DOHH2 (cell line): ENCODE measurements around the gene MTCH1.

ENCODE experiments used
- CTCF ChIP-seq: fragments of 200-600 bp; sonication (generic); IDR thresholded peaks from one replicate; pipeline ENCODE4 v1.5.1; 2014; ENCODE audit warnings: antibody characterized with exemption, mild to moderate bottlenecking, low read depth, low read length; ENCODE audit not compliant: poor library complexity, severe bottlenecking
- EZH2phosphoT487 ChIP-seq: fragments of 200-600 bp; sonication (generic); IDR thresholded peaks from 2 replicates; pipeline ENCODE4 v1.6.1; 2017; ENCODE audit warnings: borderline replicate concordance, mild to moderate bottlenecking, antibody characterized with exemption, low read length, moderate library complexity, mixed read lengths

GRCh38 chr6:36969240-36969691 lies 16.7 kb downstream of the MTCH1 start:
- TF ChIP-seq CTCF = no peak
- no peak for TF ChIP-seq EZH2phosphoT487
